KMS-11 (cell line): ENCODE data around the gene RHBDF1.
A peak's percentile ranks its signal among the peaks of the same experiment; 100 is the strongest.

Source experiments
- H2AFZ ChIP-seq: fragments of 200-600 bp; sonication (generic); 2 replicates; pipeline ENCODE4 v1.6.1; 2016; ENCODE audit warnings: antibody characterized with exemption, mixed run types, low read depth
- H3K27ac ChIP-seq: fragments of 200-600 bp; sonication (generic); 2 replicates; pipeline ENCODE4 v1.6.1; 2016; ENCODE audit warnings: mild to moderate bottlenecking, mixed run types
- H3K27me3 ChIP-seq: fragments of 200-600 bp; sonication (generic); 2 replicates; pipeline ENCODE4 v1.6.1; 2017; ENCODE audit warnings: mild to moderate bottlenecking, low read depth, mixed run types, moderate library complexity; ENCODE audit not compliant: insufficient read depth
- H3K36me3 ChIP-seq: fragments of 200-600 bp; sonication (generic); 2 replicates; pipeline ENCODE4 v1.6.1; 2017; ENCODE audit warnings: mild to moderate bottlenecking, mixed run types; ENCODE audit not compliant: insufficient read depth
- H3K4me1 ChIP-seq: fragments of 200-600 bp; sonication (generic); 2 replicates; pipeline ENCODE4 v1.6.1; 2016; ENCODE audit warnings: mild to moderate bottlenecking, low read depth, mixed run types; ENCODE audit not compliant: poor library complexity, severe bottlenecking
- H3K4me2 ChIP-seq: fragments of 200-600 bp; sonication (generic); 2 replicates; pipeline ENCODE4 v1.7.0; 2016; ENCODE audit warnings: mild to moderate bottlenecking, mixed run types
- H3K4me3 ChIP-seq: fragments of 200-600 bp; sonication (generic); IDR thresholded peaks from 2 replicates; pipeline ENCODE4 v1.6.1; 2017; ENCODE audit warnings: low read depth, low read length, mixed read lengths; ENCODE audit not compliant: insufficient read depth
- H3K79me2 ChIP-seq: fragments of 200-600 bp; sonication (generic); 2 replicates; pipeline ENCODE4 v1.6.1; 2016; ENCODE audit warnings: low read depth, mixed run types; ENCODE audit not compliant: insufficient read depth
- H3K9ac ChIP-seq: fragments of 200-600 bp; sonication (generic); 2 replicates; pipeline ENCODE4 v1.6.1; 2016; ENCODE audit warnings: mild to moderate bottlenecking, mixed run types
- H4K20me1 ChIP-seq: fragments of 200-600 bp; sonication (generic); 2 replicates; pipeline ENCODE4 v1.6.1; 2016; ENCODE audit warnings: mild to moderate bottlenecking, mixed run types; ENCODE audit not compliant: insufficient read depth
- CTCF ChIP-seq: fragments of 200-600 bp; sonication (generic); conservative IDR thresholded peaks from 2 replicates; pipeline ENCODE4 v1.6.1; 2017; ENCODE audit warnings: low read depth, mild to moderate bottlenecking, antibody characterized with exemption, low read length, moderate library complexity, mixed read lengths

Gene RHBDF1

GRCh38 chr16:112153-112840 lies 39.9 kb upstream of the RHBDF1 start:
- no peak overlapping the region for H3K27ac ChIP-seq
- H3K27me3 ChIP-seq: no peaks in the 10 kb centered on the region
- no peak overlapping the region for H2AFZ ChIP-seq
- H3K36me3 ChIP-seq: no peaks in the 10 kb centered on the region
- no peak overlapping the region for H3K4me3 ChIP-seq
- H3K4me2 ChIP-seq: no peak overlapping the region
- H4K20me1 ChIP-seq: no peaks in the 10 kb centered on the region
- H3K79me2 ChIP-seq: no peaks in the 10 kb centered on the region
- no peak overlapping the region for H3K9ac ChIP-seq
- TF ChIP-seq CTCF: no peak
- peaks cover 20% of the 10 kb centered on the region for H3K4me1 ChIP-seq

GRCh38 chr16:106623-107324 lies 34.3 kb upstream of the RHBDF1 start:
- Histone ChIP-seq H3K4me3 (no peak overlapping the region), H3K36me3 (no peaks in the 10 kb centered on the region), H3K4me2 (no peak overlapping the region), H2AFZ (no peak overlapping the region), H3K27ac (no peak overlapping the region), H3K27me3 (no peaks in the 10 kb centered on the region), H3K4me1 (peaks cover 19% of the 10 kb centered on the region), H4K20me1 (no peaks in the 10 kb centered on the region), H3K9ac (no peak overlapping the region), H3K79me2 (no peaks in the 10 kb centered on the region)
- TF ChIP-seq CTCF: peak; percentile 87

GRCh38 chr16:105521-105920 lies 33.1 kb upstream of the RHBDF1 start:
- H3K4me1 ChIP-seq: peaks cover 19% of the 10 kb centered on the region
- no peak overlapping the region for H3K9ac ChIP-seq
- no peak overlapping the region for H3K27ac ChIP-seq
- no peaks in the 10 kb centered on the region for H3K36me3 ChIP-seq
- no peaks in the 10 kb centered on the region for H3K27me3 ChIP-seq
- TF ChIP-seq CTCF: no peak
- no peak overlapping the region for H3K4me2 ChIP-seq
- H3K79me2 ChIP-seq: no peaks in the 10 kb centered on the region
- no peaks in the 10 kb centered on the region for H4K20me1 ChIP-seq
- no peak overlapping the region for H3K4me3 ChIP-seq
- no peak overlapping the region for H2AFZ ChIP-seq

GRCh38 chr16:104928-105327 lies 32.5 kb upstream of the RHBDF1 start:
- Histone ChIP-seq H3K4me2 (no peak overlapping the region), H3K79me2 (no peaks in the 10 kb centered on the region), H3K36me3 (no peaks in the 10 kb centered on the region), H3K4me3 (no peak overlapping the region), H3K4me1 (peaks cover 19% of the 10 kb centered on the region), H4K20me1 (no peaks in the 10 kb centered on the region), H3K27me3 (no peaks in the 10 kb centered on the region), H3K27ac (no peak overlapping the region; the same call in 1 of the 2 replicates), H2AFZ (no peak overlapping the region), H3K9ac (no peak overlapping the region)
- no peak for TF ChIP-seq CTCF
